NCI-H2196 treated with DMSO at 0.1 percent for 48 hours (cell line): ENCODE results near the gene PTPN23.
"Not testable (repeated sequence)": the region's sequence is repeated elsewhere in the genome, so short reads cannot be mapped to it uniquely, and the experiment has no call there.

Experiments
- DNase-seq: peaks from one replicate; lab custom pipeline; 2025; ENCODE audit not compliant: unreplicated experiment; lab: John Stamatoyannopoulos, UW

The PTPN23 gene

GRCh38 chr3:47434849-47435248 is 54.0 kb downstream of the PTPN23 start:
- no peak for DNase-seq

- DNase-seq, result no peak
Measured at GRCh38 chr3:47436180-47436579, 55.4 kb downstream of the PTPN23 start.

- DNase-seq, result no peak
Measured at GRCh38 chr3:47440131-47440530, 59.3 kb downstream of the PTPN23 start.

GRCh38 chr3:47441796-47442551 is 61.2 kb downstream of the PTPN23 start:
- DNase-seq, result no peak

- DNase-seq, result no peak
Measured at GRCh38 chr3:47443611-47443995, 62.8 kb downstream of the PTPN23 start.

GRCh38 chr3:47444103-47444502 is 63.3 kb downstream of the PTPN23 start:
- DNase-seq, result no peak

- DNase-seq, result no peak
Measured at GRCh38 chr3:47452453-47453215, 71.8 kb downstream of the PTPN23 start.

- no peak for DNase-seq
Measured at GRCh38 chr3:47455806-47456452, 75.1 kb downstream of the PTPN23 start.

- no peak for DNase-seq
Measured at GRCh38 chr3:47456984-47457383, 76.2 kb downstream of the PTPN23 start.

- not testable (repeated sequence) for DNase-seq
Measured at GRCh38 chr3:47459534-47460085, 78.8 kb downstream of the PTPN23 start.
